OCI-LY7 (cell line): ENCODE measurements around the gene TAOK3. TPM values are rescaled to one million over a fixed set of nuclear protein-coding genes. Genes with fewer than 3 reads are reported as not detected.

ENCODE experiments used
- BruUV-seq: library from RNA; stranded (reverse); fragments of 400-500 nt; replicated peaks from 2 replicates; lab custom pipeline; 2021; lab: Mats Ljungman, UMichigan
- CTCF ChIA-PET: fragments of 300-600 bp; sonication (Branson Sonifier 250); formaldehyde crosslinking; loops from one replicate; lab custom pipeline; 2022; ENCODE audit warnings: antibody characterized with exemption; ENCODE audit not compliant: unreplicated experiment; lab: Charles Lee
- POLR2A ChIA-PET: fragments of 300-600 bp; sonication (Branson Sonifier 250); formaldehyde crosslinking; loops from one replicate; lab custom pipeline; 2022; ENCODE audit warnings: antibody characterized with exemption; lab: Charles Lee
- DNase-seq: peaks from one replicate; pipeline ENCODE4 v3.0.0-alpha.2; 2015; ENCODE audit warnings: low spot score
- H2AFZ ChIP-seq: fragments of 200-600 bp; sonication (generic), shearing (Covaris generic); 2 replicates; pipeline ENCODE4 v1.6.1; 2014; ENCODE audit warnings: mild to moderate bottlenecking, antibody characterized with exemption, low read length, moderate library complexity
- H3K27ac ChIP-seq: fragments of 200-600 bp; sonication (generic); 2 replicates; pipeline ENCODE4 v1.5.1; 2014; ENCODE audit warnings: mixed run types, low read depth, mild to moderate bottlenecking, moderate library complexity, low read length, inconsistent platforms; ENCODE audit not compliant: poor library complexity, severe bottlenecking
- H3K36me3 ChIP-seq: fragments of 200-600 bp; sonication (generic); 2 replicates; pipeline ENCODE4 v1.6.1; 2014; ENCODE audit warnings: mild to moderate bottlenecking, antibody characterized with exemption, low read length, moderate library complexity, mixed read lengths; ENCODE audit not compliant: insufficient read depth
- H3K4me1 ChIP-seq: fragments of 200-600 bp; sonication (generic); 2 replicates; pipeline ENCODE4 v1.5.1; 2014; ENCODE audit warnings: mild to moderate bottlenecking, low read length; ENCODE audit not compliant: insufficient read depth, poor library complexity, severe bottlenecking
- H3K4me2 ChIP-seq: fragments of 200-600 bp; sonication (generic); 2 replicates; pipeline ENCODE4 v1.6.1; 2014; ENCODE audit warnings: mild to moderate bottlenecking, low read length
- H3K4me3 ChIP-seq: fragments of 200-600 bp; sonication (generic); 2 replicates; pipeline ENCODE4 v1.5.1; 2014; ENCODE audit warnings: mild to moderate bottlenecking, low read depth, low read length; ENCODE audit not compliant: poor library complexity, severe bottlenecking
- H3K79me2 ChIP-seq: fragments of 200-600 bp; sonication (generic); 2 replicates; pipeline ENCODE4 v1.6.1; 2016; ENCODE audit warnings: low read depth, mild to moderate bottlenecking, low read length, moderate library complexity, mixed read lengths; ENCODE audit not compliant: insufficient read depth
- H3K9me2 ChIP-seq: fragments of 200-600 bp; sonication (generic); 2 replicates; pipeline ENCODE4 v1.6.1; 2016; ENCODE audit warnings: mild to moderate bottlenecking, low read length, mixed read lengths; ENCODE audit not compliant: insufficient read depth
- H3K9me3 ChIP-seq: fragments of 200-600 bp; sonication (generic); 2 replicates; pipeline ENCODE4 v1.6.1; 2014; ENCODE audit warnings: mild to moderate bottlenecking, mixed run types, low read length, mixed read lengths
- H4K20me1 ChIP-seq: fragments of 200-600 bp; sonication (generic); 2 replicates; pipeline ENCODE4 v1.6.1; 2014; ENCODE audit warnings: mild to moderate bottlenecking, antibody characterized with exemption, low read length, moderate library complexity, mixed read lengths; ENCODE audit not compliant: insufficient read depth
- CTCF ChIP-seq: fragments of 200-600 bp; sonication (generic); conservative IDR thresholded peaks from 2 replicates; pipeline ENCODE4 v1.5.1; 2014; ENCODE audit warnings: mild to moderate bottlenecking, antibody characterized with exemption, low read length, moderate library complexity, mixed read lengths
- EZH2phosphoT487 ChIP-seq: fragments of 200-600 bp; sonication (generic); IDR thresholded peaks from 2 replicates; pipeline ENCODE4 v1.6.1; 2018; ENCODE audit warnings: low read depth, borderline replicate concordance, mild to moderate bottlenecking, mixed run types, antibody characterized with exemption, low read length, moderate library complexity, mixed read lengths
- intact Hi-C: fragments of 100-400 bp; cut with micrococcal nuclease; formaldehyde crosslinking; loops from one replicate; pipeline ENCODE4 v1.10.0; 2022; ENCODE audit not compliant: unreplicated experiment
- total RNA-seq, 2 experiments: library from RNA; depleted of rRNA in 1 of 2; stranded (reverse); fragments of >200 nt in 1 of 2; shearing (Covaris generic) in 1 of 2; gene quantifications; 2 replicates each; pipeline ENCODE4 v1.2.3, GENCODE V29; 2014 to 2022

TAOK3 gene
- total RNA-seq, 2 experiments from 2014 or later = 30.7 to 56.0 TPM

DNA sequence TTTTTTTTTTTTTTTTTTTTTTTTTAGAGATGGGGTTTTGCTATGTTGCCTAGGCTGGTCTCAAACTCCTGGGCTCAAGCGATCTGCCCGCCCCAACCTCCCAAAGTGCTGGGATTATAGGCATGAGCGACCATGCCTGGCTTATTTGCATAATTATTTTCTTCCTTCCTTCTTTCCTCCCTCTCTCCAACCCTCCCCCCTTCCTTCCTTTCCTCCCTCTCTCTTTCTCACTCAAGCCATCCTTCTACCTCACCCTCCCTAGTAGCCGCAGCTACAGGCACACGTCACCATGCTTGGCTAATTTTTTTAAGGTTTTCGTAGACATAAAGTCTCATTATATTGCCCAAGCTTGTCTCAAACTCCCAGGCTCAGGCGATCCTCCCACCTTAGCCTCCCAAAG lies 152.9 kb downstream of the TAOK3 start:
- H3K36me3 ChIP-seq = peaks cover 15% of the 10 kb centered on the region
- peaks cover 28% of the 10 kb centered on the region for H3K4me1 ChIP-seq
- no peaks in the 10 kb centered on the region for H3K9me2 ChIP-seq
- H2AFZ ChIP-seq = no peak overlapping the region
- TF ChIP-seq CTCF (no peak), EZH2phosphoT487 (no peak)
- peak overlapping the region; percentile 60 for H3K4me2 ChIP-seq
- H3K9me3 ChIP-seq = no peaks in the 10 kb centered on the region
- BruUV-seq = no TSS peak
- CTCF ChIA-PET = no interaction called here
- POLR2A ChIA-PET = interaction anchor here (0.6 to 1.6 kb wide), 2 partner anchors 18 to 80 kb away, joined by 3 to 9 read pairs; no protein-coding TSS in a partner anchor
- DNase-seq = peak; percentile 35
- H3K4me3 ChIP-seq = peak overlapping the region; percentile 31
- H3K79me2 ChIP-seq = no peaks in the 10 kb centered on the region
- peak overlapping the region; percentile 20 for H3K27ac ChIP-seq
- intact Hi-C loops = no loop called here
- no peaks in the 10 kb centered on the region for H4K20me1 ChIP-seq

GRCh38 chr12:118219106-118219505 lies 153.6 kb downstream of the TAOK3 start:
- CTCF ChIA-PET = no interaction called here
- Histone ChIP-seq H4K20me1 (no peaks in the 10 kb centered on the region), H3K4me3 (peak overlapping the region; percentile 31)

More at GRCh38 chr12:118219106-118219505, 153.6 kb downstream of the TAOK3 start:
- peaks cover 15% of the 10 kb centered on the region for H3K36me3 ChIP-seq
- no peak overlapping the region for H2AFZ ChIP-seq
- no peak for DNase-seq
- no peaks in the 10 kb centered on the region for H3K79me2 ChIP-seq
- POLR2A ChIA-PET = interaction anchor here (0.6 to 1.6 kb wide), 2 partner anchors 19 to 79 kb away, joined by 3 to 9 read pairs; no protein-coding TSS in a partner anchor
- no peaks in the 10 kb centered on the region for H3K9me2 ChIP-seq
- peak overlapping the region; percentile 60 for H3K4me2 ChIP-seq
- no peaks in the 10 kb centered on the region for H3K9me3 ChIP-seq
- H3K27ac ChIP-seq = no peak overlapping the region
- BruUV-seq = no TSS peak
- TF ChIP-seq EZH2phosphoT487 (no peak), CTCF (no peak)
- peaks cover 28% of the 10 kb centered on the region for H3K4me1 ChIP-seq
- intact Hi-C loops = no loop called here
